ENCODE data around the gene ITGA5. TPM values are rescaled to one million over a fixed set of nuclear protein-coding genes. Genes with fewer than 3 reads are reported as not detected.

The ITGA5 gene
- total and polyA plus RNA-seq, 2 experiments from 2014 or later, result 7.3 to 23.7 TPM

GRCh38 chr12:54416687-54417603, 2.1 kb downstream of the ITGA5 start:
- Histone ChIP-seq H4K20me1 (replicated peaks; ENCODE audit: insufficient read depth) (peaks cover 4% of the 10 kb centered on the region; the same call in 1 of the 2 replicates), H3K4me2 (peak overlapping the region; percentile 98), H3K4me1 (ENCODE audit: insufficient read depth) (peaks cover 32% of the 10 kb centered on the region), H3K27ac (ENCODE audit: low read depth) (no peak overlapping the region), H3K79me2 (replicated peaks; ENCODE audit: insufficient read depth) (peaks cover 11% of the 10 kb centered on the region), H3K27me3 (ENCODE audit: insufficient read depth) (peaks cover 44% of the 10 kb centered on the region), H3K36me3 (ENCODE audit: insufficient read depth) (no peaks in the 10 kb centered on the region), H3F3A (replicated peaks; ENCODE audit: low read depth) (no peaks in the 10 kb centered on the region), H3K4me3 (peak overlapping the region; percentile 96), H3K9me2 (ENCODE audit: insufficient read depth) (no peaks in the 10 kb centered on the region), H2AFZ (no peak overlapping the region)
- DNase-seq (ENCODE audit: low spot score), result no peak
- no peak for TF ChIP-seq STAT1 (IDR thresholded peaks at IDR 0.05; ENCODE audit: unreplicated experiment)
- TF ChIP-seq, protein P1, sequence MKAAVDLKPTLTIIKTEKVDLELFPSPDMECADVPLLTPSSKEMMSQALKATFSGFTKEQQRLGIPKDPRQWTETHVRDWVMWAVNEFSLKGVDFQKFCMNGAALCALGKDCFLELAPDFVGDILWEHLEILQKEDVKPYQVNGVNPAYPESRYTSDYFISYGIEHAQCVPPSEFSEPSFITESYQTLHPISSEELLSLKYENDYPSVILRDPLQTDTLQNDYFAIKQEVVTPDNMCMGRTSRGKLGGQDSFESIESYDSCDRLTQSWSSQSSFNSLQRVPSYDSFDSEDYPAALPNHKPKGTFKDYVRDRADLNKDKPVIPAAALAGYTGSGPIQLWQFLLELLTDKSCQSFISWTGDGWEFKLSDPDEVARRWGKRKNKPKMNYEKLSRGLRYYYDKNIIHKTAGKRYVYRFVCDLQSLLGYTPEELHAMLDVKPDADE (IDR thresholded peaks at IDR 0.05), result no peak
- TF ChIP-seq, protein P2, sequence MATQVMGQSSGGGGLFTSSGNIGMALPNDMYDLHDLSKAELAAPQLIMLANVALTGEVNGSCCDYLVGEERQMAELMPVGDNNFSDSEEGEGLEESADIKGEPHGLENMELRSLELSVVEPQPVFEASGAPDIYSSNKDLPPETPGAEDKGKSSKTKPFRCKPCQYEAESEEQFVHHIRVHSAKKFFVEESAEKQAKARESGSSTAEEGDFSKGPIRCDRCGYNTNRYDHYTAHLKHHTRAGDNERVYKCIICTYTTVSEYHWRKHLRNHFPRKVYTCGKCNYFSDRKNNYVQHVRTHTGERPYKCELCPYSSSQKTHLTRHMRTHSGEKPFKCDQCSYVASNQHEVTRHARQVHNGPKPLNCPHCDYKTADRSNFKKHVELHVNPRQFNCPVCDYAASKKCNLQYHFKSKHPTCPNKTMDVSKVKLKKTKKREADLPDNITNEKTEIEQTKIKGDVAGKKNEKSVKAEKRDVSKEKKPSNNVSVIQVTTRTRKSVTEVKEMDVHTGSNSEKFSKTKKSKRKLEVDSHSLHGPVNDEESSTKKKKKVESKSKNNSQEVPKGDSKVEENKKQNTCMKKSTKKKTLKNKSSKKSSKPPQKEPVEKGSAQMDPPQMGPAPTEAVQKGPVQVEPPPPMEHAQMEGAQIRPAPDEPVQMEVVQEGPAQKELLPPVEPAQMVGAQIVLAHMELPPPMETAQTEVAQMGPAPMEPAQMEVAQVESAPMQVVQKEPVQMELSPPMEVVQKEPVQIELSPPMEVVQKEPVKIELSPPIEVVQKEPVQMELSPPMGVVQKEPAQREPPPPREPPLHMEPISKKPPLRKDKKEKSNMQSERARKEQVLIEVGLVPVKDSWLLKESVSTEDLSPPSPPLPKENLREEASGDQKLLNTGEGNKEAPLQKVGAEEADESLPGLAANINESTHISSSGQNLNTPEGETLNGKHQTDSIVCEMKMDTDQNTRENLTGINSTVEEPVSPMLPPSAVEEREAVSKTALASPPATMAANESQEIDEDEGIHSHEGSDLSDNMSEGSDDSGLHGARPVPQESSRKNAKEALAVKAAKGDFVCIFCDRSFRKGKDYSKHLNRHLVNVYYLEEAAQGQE (IDR thresholded peaks at IDR 0.05; ENCODE audit: unreplicated experiment), result no peak
- no peak for TF ChIP-seq EZH2 (IDR thresholded peaks at IDR 0.05; ENCODE audit: low read depth, unreplicated experiment)
- TF ChIP-seq JUNB (IDR thresholded peaks at IDR 0.05; ENCODE audit: unreplicated experiment), result no peak
- TF ChIP-seq CTCF (conservative IDR thresholded peaks at IDR 0.05; ENCODE audit: low read depth in 2 of 2), result no peak
- no peak for TF ChIP-seq EZH2phosphoT487 (IDR thresholded peaks at IDR 0.05; ENCODE audit: unreplicated experiment)
- TF ChIP-seq POLR2AphosphoS5 (IDR thresholded peaks at IDR 0.05; ENCODE audit: low read depth), result no peak
- no peak for TF ChIP-seq CREB1 (CRISPR knock-in tag; IDR thresholded peaks at IDR 0.05; ENCODE audit: low read depth)
- TF ChIP-seq, protein P3, sequence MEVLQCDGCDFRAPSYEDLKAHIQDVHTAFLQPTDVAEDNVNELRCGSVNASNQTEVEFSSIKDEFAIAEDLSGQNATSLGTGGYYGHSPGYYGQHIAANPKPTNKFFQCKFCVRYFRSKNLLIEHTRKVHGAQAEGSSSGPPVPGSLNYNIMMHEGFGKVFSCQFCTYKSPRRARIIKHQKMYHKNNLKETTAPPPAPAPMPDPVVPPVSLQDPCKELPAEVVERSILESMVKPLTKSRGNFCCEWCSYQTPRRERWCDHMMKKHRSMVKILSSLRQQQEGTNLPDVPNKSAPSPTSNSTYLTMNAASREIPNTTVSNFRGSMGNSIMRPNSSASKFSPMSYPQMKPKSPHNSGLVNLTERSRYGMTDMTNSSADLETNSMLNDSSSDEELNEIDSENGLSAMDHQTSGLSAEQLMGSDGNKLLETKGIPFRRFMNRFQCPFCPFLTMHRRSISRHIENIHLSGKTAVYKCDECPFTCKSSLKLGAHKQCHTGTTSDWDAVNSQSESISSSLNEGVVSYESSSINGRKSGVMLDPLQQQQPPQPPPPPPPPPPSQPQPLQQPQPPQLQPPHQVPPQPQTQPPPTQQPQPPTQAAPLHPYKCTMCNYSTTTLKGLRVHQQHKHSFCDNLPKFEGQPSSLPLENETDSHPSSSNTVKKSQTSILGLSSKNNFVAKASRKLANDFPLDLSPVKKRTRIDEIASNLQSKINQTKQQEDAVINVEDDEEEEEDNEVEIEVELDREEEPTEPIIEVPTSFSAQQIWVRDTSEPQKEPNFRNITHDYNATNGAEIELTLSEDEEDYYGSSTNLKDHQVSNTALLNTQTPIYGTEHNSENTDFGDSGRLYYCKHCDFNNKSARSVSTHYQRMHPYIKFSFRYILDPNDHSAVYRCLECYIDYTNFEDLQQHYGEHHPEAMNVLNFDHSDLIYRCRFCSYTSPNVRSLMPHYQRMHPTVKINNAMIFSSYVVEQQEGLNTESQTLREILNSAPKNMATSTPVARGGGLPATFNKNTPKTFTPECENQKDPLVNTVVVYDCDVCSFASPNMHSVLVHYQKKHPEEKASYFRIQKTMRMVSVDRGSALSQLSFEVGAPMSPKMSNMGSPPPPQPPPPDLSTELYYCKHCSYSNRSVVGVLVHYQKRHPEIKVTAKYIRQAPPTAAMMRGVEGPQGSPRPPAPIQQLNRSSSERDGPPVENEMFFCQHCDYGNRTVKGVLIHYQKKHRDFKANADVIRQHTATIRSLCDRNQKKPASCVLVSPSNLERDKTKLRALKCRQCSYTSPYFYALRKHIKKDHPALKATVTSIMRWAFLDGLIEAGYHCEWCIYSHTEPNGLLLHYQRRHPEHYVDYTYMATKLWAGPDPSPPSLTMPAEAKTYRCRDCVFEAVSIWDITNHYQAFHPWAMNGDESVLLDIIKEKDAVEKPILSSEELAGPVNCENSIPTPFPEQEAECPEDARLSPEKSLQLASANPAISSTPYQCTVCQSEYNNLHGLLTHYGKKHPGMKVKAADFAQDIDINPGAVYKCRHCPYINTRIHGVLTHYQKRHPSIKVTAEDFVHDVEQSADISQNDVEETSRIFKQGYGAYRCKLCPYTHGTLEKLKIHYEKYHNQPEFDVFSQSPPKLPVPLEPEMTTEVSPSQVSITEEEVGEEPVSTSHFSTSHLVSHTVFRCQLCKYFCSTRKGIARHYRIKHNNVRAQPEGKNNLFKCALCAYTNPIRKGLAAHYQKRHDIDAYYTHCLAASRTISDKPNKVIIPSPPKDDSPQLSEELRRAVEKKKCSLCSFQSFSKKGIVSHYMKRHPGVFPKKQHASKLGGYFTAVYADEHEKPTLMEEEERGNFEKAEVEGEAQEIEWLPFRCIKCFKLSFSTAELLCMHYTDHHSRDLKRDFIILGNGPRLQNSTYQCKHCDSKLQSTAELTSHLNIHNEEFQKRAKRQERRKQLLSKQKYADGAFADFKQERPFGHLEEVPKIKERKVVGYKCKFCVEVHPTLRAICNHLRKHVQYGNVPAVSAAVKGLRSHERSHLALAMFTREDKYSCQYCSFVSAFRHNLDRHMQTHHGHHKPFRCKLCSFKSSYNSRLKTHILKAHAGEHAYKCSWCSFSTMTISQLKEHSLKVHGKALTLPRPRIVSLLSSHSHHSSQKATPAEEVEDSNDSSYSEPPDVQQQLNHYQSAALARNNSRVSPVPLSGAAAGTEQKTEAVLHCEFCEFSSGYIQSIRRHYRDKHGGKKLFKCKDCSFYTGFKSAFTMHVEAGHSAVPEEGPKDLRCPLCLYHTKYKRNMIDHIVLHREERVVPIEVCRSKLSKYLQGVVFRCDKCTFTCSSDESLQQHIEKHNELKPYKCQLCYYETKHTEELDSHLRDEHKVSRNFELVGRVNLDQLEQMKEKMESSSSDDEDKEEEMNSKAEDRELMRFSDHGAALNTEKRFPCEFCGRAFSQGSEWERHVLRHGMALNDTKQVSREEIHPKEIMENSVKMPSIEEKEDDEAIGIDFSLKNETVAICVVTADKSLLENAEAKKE (CRISPR knock-in tag; IDR thresholded peaks at IDR 0.05), result no peak
- no peak for TF ChIP-seq NANOG (IDR thresholded peaks at IDR 0.05; ENCODE audit: borderline replicate concordance)
- no peak for TF ChIP-seq ZNF114 (CRISPR knock-in tag; IDR thresholded peaks at IDR 0.05)
- TF ChIP-seq ZNF331 (CRISPR knock-in tag; IDR thresholded peaks at IDR 0.05; ENCODE audit: low read depth), result no peak
- peaks cover 47% of the 10 kb centered on the region for H3K27me3 Mint-ChIP-seq (ENCODE audit: insufficient read depth, low read depth, poor library complexity)
- ATAC-seq, result no peak
- H3K4me3 Mint-ChIP-seq, result peak overlapping the region; percentile 89
- peaks cover 3% of the 10 kb centered on the region; the same call in 1 of the 3 replicates for H3K9me3 Mint-ChIP-seq
- no peak overlapping the region for H3K27ac Mint-ChIP-seq
- H3K4me1 Mint-ChIP-seq, result peaks cover 50% of the 10 kb centered on the region
- peaks cover 4% of the 10 kb centered on the region; the same call in 1 of the 3 replicates for H3K36me3 Mint-ChIP-seq (ENCODE audit: low read depth)
